MM.1S (cell line): ENCODE measurements around the gene RASAL1.

Source experiments
- DNase-seq: peaks from one replicate; pipeline ENCODE4 v3.0.0-alpha.2; 2015
- H2AFZ ChIP-seq: fragments of 300-600 bp; sonication (generic); 2 replicates; pipeline ENCODE4 v1.6.0; 2016; ENCODE audit warnings: antibody characterized with exemption, low read length
- H3F3A ChIP-seq: fragments of 300-600 bp; sonication (generic); 2 replicates; pipeline ENCODE4 v1.6.1; 2016; ENCODE audit warnings: mild to moderate bottlenecking, antibody characterized with exemption, low read length, moderate library complexity, mixed read lengths; ENCODE audit not compliant: insufficient read depth
- H3K27ac ChIP-seq: fragments of 300-600 bp; sonication (generic); 2 replicates; pipeline ENCODE4 v1.5.1; 2016; ENCODE audit warnings: mild to moderate bottlenecking, low read length
- H3K27me3 ChIP-seq: fragments of 300-600 bp; sonication (generic); replicated peaks from 2 replicates; pipeline ENCODE4 v1.6.0; 2016; ENCODE audit warnings: low read length; ENCODE audit not compliant: insufficient read depth
- H3K36me3 ChIP-seq: fragments of 300-600 bp; sonication (generic); replicated peaks from 2 replicates; pipeline ENCODE4 v1.6.1; 2016; ENCODE audit warnings: mild to moderate bottlenecking, low read length, mixed read lengths; ENCODE audit not compliant: insufficient read depth
- H3K4me1 ChIP-seq: fragments of 300-600 bp; sonication (generic); 2 replicates; pipeline ENCODE4 v1.6.1; 2016; ENCODE audit warnings: low read length, mixed read lengths
- H3K4me2 ChIP-seq: fragments of 300-600 bp; sonication (generic); 2 replicates; pipeline ENCODE4 v1.6.0; 2016; ENCODE audit warnings: low read depth, low read length
- H3K4me3 ChIP-seq: fragments of 300-600 bp; sonication (generic); 2 replicates; pipeline ENCODE4 v1.5.1; 2016; ENCODE audit warnings: low read length, mixed read lengths
- H3K79me2 ChIP-seq: fragments of 300-600 bp; sonication (generic); 2 replicates; pipeline ENCODE4 v1.6.1; 2016; ENCODE audit warnings: mixed run types, low read length, mixed read lengths
- H3K9ac ChIP-seq: fragments of 300-600 bp; sonication (generic); 2 replicates; pipeline ENCODE4 v1.6.1; 2016; ENCODE audit warnings: low read length, mixed read lengths
- H3K9me2 ChIP-seq: fragments of 300-600 bp; sonication (generic); replicated peaks from 2 replicates; pipeline ENCODE4 v1.6.1; 2016; ENCODE audit warnings: mild to moderate bottlenecking, low read length, mixed read lengths; ENCODE audit not compliant: insufficient read depth
- H3K9me3 ChIP-seq: fragments of 300-600 bp; sonication (generic); replicated peaks from 2 replicates; pipeline ENCODE4 v1.6.1; 2016; ENCODE audit warnings: mild to moderate bottlenecking, low read length, mixed read lengths; ENCODE audit not compliant: insufficient read depth
- H4K20me1 ChIP-seq: fragments of 300-600 bp; sonication (generic); 2 replicates; pipeline ENCODE4 v1.6.1; 2016; ENCODE audit warnings: mild to moderate bottlenecking, low read length, moderate library complexity, mixed read lengths; ENCODE audit not compliant: insufficient read depth
- CTCF ChIP-seq: fragments of 300-600 bp; sonication (generic); IDR thresholded peaks from 2 replicates; pipeline ENCODE4 v1.5.1; 2016; ENCODE audit warnings: antibody characterized with exemption, low read length, mixed read lengths
- EZH2 ChIP-seq: fragments of 300-600 bp; sonication (generic); optimal IDR thresholded peaks from 2 replicates; pipeline ENCODE3; 2017; ENCODE audit warnings: low read depth, mild to moderate bottlenecking, antibody characterized with exemption, low read length, mixed read lengths
- EZH2phosphoT487 ChIP-seq: fragments of 300-600 bp; sonication (generic); IDR thresholded peaks from 2 replicates; pipeline ENCODE4 v1.6.1; 2018; ENCODE audit warnings: antibody characterized with exemption, low read length

Gene RASAL1

GRCh38 chr12:113127791-113128199 is 7.8 kb downstream of the RASAL1 start:
- H3K27me3 ChIP-seq = no peaks in the 10 kb centered on the region
- H3K79me2 ChIP-seq = no peaks in the 10 kb centered on the region
- H3K9me3 ChIP-seq = no peaks in the 10 kb centered on the region
- no peak for DNase-seq
- no peak overlapping the region for H3K4me2 ChIP-seq
- no peak overlapping the region for H3K9ac ChIP-seq
- no peak for TF ChIP-seq CTCF
- TF ChIP-seq EZH2phosphoT487 = no peak
- no peak for TF ChIP-seq EZH2
- H4K20me1 ChIP-seq = no peaks in the 10 kb centered on the region
- no peaks in the 10 kb centered on the region for H3K4me1 ChIP-seq
- H2AFZ ChIP-seq = no peak overlapping the region
- H3K4me3 ChIP-seq = no peak overlapping the region
- no peaks in the 10 kb centered on the region for H3K36me3 ChIP-seq
- H3F3A ChIP-seq = no peaks in the 10 kb centered on the region
- H3K9me2 ChIP-seq = no peaks in the 10 kb centered on the region
- no peak overlapping the region for H3K27ac ChIP-seq

GRCh38 chr12:113120670-113121370 is 14.7 kb downstream of the RASAL1 start:
- no peaks in the 10 kb centered on the region for H3K9me2 ChIP-seq
- no peak for DNase-seq
- no peaks in the 10 kb centered on the region for H4K20me1 ChIP-seq
- no peak overlapping the region for H3K4me2 ChIP-seq
- no peaks in the 10 kb centered on the region for H3K79me2 ChIP-seq
- H3K4me1 ChIP-seq = no peaks in the 10 kb centered on the region
- H3K36me3 ChIP-seq = no peaks in the 10 kb centered on the region
- H3K9ac ChIP-seq = no peak overlapping the region
- H3K4me3 ChIP-seq = no peak overlapping the region
- TF ChIP-seq EZH2 (no peak), EZH2phosphoT487 (no peak), CTCF (no peak)
- no peaks in the 10 kb centered on the region for H3K27me3 ChIP-seq
- H3F3A ChIP-seq = no peaks in the 10 kb centered on the region
- no peak overlapping the region for H2AFZ ChIP-seq
- no peaks in the 10 kb centered on the region for H3K9me3 ChIP-seq
- H3K27ac ChIP-seq = no peak overlapping the region

GRCh38 chr12:113119980-113120669 is 15.4 kb downstream of the RASAL1 start:
- H3K36me3 ChIP-seq = no peaks in the 10 kb centered on the region
- H3F3A ChIP-seq = no peaks in the 10 kb centered on the region
- no peak overlapping the region for H2AFZ ChIP-seq
- no peak overlapping the region for H3K4me3 ChIP-seq
- DNase-seq = no peak
- no peaks in the 10 kb centered on the region for H3K27me3 ChIP-seq
- no peaks in the 10 kb centered on the region for H4K20me1 ChIP-seq
- no peaks in the 10 kb centered on the region for H3K79me2 ChIP-seq
- no peak overlapping the region for H3K4me2 ChIP-seq
- H3K4me1 ChIP-seq = no peaks in the 10 kb centered on the region
- TF ChIP-seq EZH2phosphoT487 (no peak), CTCF (no peak), EZH2 (no peak)
- no peak overlapping the region for H3K9ac ChIP-seq
- H3K27ac ChIP-seq = no peak overlapping the region
- H3K9me3 ChIP-seq = no peaks in the 10 kb centered on the region
- no peaks in the 10 kb centered on the region for H3K9me2 ChIP-seq
